HG02970 (cell line): Measurements from ENCODE around the gene WDR86.

ENCODE experiments used
- ATAC-seq: cut with Tn5 transposase; IDR thresholded peaks from one replicate; pipeline ENCODE4 v1.9.1; 2021; ENCODE audit warnings: mild to moderate bottlenecking, moderate library complexity, moderate number of reproducible peaks; ENCODE audit not compliant: unreplicated experiment, low FRiP score

The WDR86 gene

GRCh38 chr7:151393031-151393977 is 16.5 kb downstream of the WDR86 start:
- no peak for ATAC-seq

GRCh38 chr7:151392426-151392825 is 17.4 kb downstream of the WDR86 start:
- no peak for ATAC-seq

- no peak for ATAC-seq
These were observed 17.8 kb downstream of the WDR86 start for GRCh38 chr7:151392002-151392401.

GRCh38 chr7:151391358-151391730 is 18.5 kb downstream of the WDR86 start:
- ATAC-seq = no peak

GRCh38 chr7:151390598-151391357 is 19.1 kb downstream of the WDR86 start:
- ATAC-seq = no peak

GRCh38 chr7:151389768-151390597 is 19.9 kb downstream of the WDR86 start:
- ATAC-seq = no peak

- ATAC-seq = no peak
These were observed 20.6 kb downstream of the WDR86 start for GRCh38 chr7:151389096-151389767.

- no peak for ATAC-seq
These were observed 21.4 kb downstream of the WDR86 start for GRCh38 chr7:151388430-151388829.

GRCh38 chr7:151388007-151388297 is 21.9 kb downstream of the WDR86 start:
- ATAC-seq = no peak

- no peak for ATAC-seq
These were observed 22.5 kb downstream of the WDR86 start for GRCh38 chr7:151387161-151388006.

- ATAC-seq = no peak
These were observed 23.3 kb downstream of the WDR86 start for GRCh38 chr7:151386301-151387160.

- no peak for ATAC-seq
These were observed 24.1 kb downstream of the WDR86 start for GRCh38 chr7:151385626-151386300.

- ATAC-seq = no peak
These were observed 24.8 kb downstream of the WDR86 start for GRCh38 chr7:151384776-151385625.

GRCh38 chr7:151384352-151384697 is 25.5 kb downstream of the WDR86 start:
- ATAC-seq = no peak

- no peak for ATAC-seq
These were observed 26.0 kb downstream of the WDR86 start for GRCh38 chr7:151383638-151384351.

- no peak for ATAC-seq
These were observed 27.6 kb downstream of the WDR86 start for GRCh38 chr7:151382079-151382885.
